SK-N-MC (cell line): ENCODE data around the gene ATP1A3.

ENCODE experiments used
- EZH2 ChIP-seq: fragments of 200-600 bp; sonication (generic); IDR thresholded peaks from one replicate; pipeline ENCODE4 v1.6.1; 2017; ENCODE audit warnings: antibody characterized with exemption
- POLR2AphosphoS5 ChIP-seq: IDR thresholded peaks from 2 replicates; pipeline ENCODE4 v1.6.1; 2012; ENCODE audit warnings: mild to moderate bottlenecking, low read depth, low read length, borderline replicate concordance

- TF ChIP-seq POLR2AphosphoS5 (no peak), EZH2 (no peak)
Observed at GRCh38 chr19:41965106-41965505, 28.9 kb downstream of the ATP1A3 start.
